ENCODE data around the gene DDR1.
"Not testable (repeated sequence)": the region's sequence is repeated elsewhere in the genome, so short reads cannot be mapped to it uniquely, and the experiment has no call there.

The DDR1 gene

GRCh38 chr6:30894935-30895334, 10.6 kb downstream of the DDR1 start:
- no peak for DNase-seq

GRCh38 chr6:30895343-30895742, 11.0 kb downstream of the DDR1 start:
- no peak for DNase-seq

- DNase-seq, result no peak
Measured at GRCh38 chr6:30896541-30896940, 12.2 kb downstream of the DDR1 start.

GRCh38 chr6:30897882-30898281, 13.6 kb downstream of the DDR1 start:
- no peak for DNase-seq

GRCh38 chr6:30898750-30899360, 14.5 kb downstream of the DDR1 start:
- DNase-seq, result no peak

GRCh38 chr6:30900863-30901417, 16.6 kb downstream of the DDR1 start:
- no peak for DNase-seq

GRCh38 chr6:30901436-30901835, 17.1 kb downstream of the DDR1 start:
- DNase-seq, result no peak

- not testable (repeated sequence) for DNase-seq
Measured at GRCh38 chr6:30902196-30902595, 17.9 kb downstream of the DDR1 start.

GRCh38 chr6:30902709-30903108, 18.4 kb downstream of the DDR1 start:
- no peak for DNase-seq

GRCh38 chr6:30903236-30903635, 18.9 kb downstream of the DDR1 start:
- DNase-seq, result no peak

- DNase-seq, result not testable (repeated sequence)
Measured at GRCh38 chr6:30907290-30907757, 23.0 kb downstream of the DDR1 start.

GRCh38 chr6:30907758-30908591, 23.7 kb downstream of the DDR1 start, which contains the start of gene GTF2H4:
GTF2H4 (plus strand) TSS chr6:30908207.
- DNase-seq, result peak; percentile 95

GRCh38 chr6:30908700-30909099, 24.4 kb downstream of the DDR1 start:
- DNase-seq, result no peak

GRCh38 chr6:30910473-30910872, 26.2 kb downstream of the DDR1 start:
- not testable (repeated sequence) for DNase-seq

- no peak for DNase-seq
Measured at GRCh38 chr6:30912746-30913520, 28.6 kb downstream of the DDR1 start.

- no peak for DNase-seq
Measured at GRCh38 chr6:30913721-30914075, 29.4 kb downstream of the DDR1 start.

- DNase-seq, result peak; percentile 83
Measured at GRCh38 chr6:30914076-30914853, 29.9 kb downstream of the DDR1 start, which contains the start of gene VARS2. VARS2 (plus strand) TSS chr6:30914238; CDS start chr6:30914837, 599 bp downstream.

- DNase-seq, result no peak
Measured at GRCh38 chr6:30914854-30915590, 30.7 kb downstream of the DDR1 start.

GRCh38 chr6:30915591-30915946, 31.2 kb downstream of the DDR1 start:
- DNase-seq, result peak; percentile 32

- no peak for DNase-seq
Measured at GRCh38 chr6:30917041-30917440, 32.7 kb downstream of the DDR1 start.

GRCh38 chr6:30917487-30917886, 33.2 kb downstream of the DDR1 start:
- DNase-seq, result no peak

- DNase-seq, result no peak
Measured at GRCh38 chr6:30918670-30919069, 34.4 kb downstream of the DDR1 start.
